ENCODE results near the gene POLDIP2. TPM values are rescaled to one million over a fixed set of nuclear protein-coding genes. Genes with fewer than 3 reads are reported as not detected.

Gene POLDIP2
- total RNA-seq, 4 donors from 2014 or later = 37.7 to 53.0 (median 41.2) TPM

GRCh38 chr17:28333083-28333746 lies 24.1 kb downstream of the POLDIP2 start:
- intact Hi-C loops (cut with DNase I; ENCODE audit: low total_unique reads) = no loop called here
- Histone ChIP-seq H3K27ac (no peak overlapping the region), H3K4me1 (peaks cover 6 to 16% of the 10 kb centered on the region in 2 donors), H3K4me3 (no peak overlapping the region), H3K9me3 (no peaks in the 10 kb centered on the region), H3K36me3 (no peaks in the 10 kb centered on the region), H3K27me3 (no peaks in the 10 kb centered on the region)
- TF ChIP-seq CTCF (IDR thresholded peaks at IDR 0.05) (no peak), POLR2A (IDR thresholded peaks at IDR 0.05) (no peak)
- no peak for DNase-seq

- intact Hi-C loops (cut with DNase I; ENCODE audit: low total_unique reads) = no loop called here
- no peak for DNase-seq
These were observed 25.4 kb downstream of the POLDIP2 start for GRCh38 chr17:28331891-28332420.

GRCh38 chr17:28330671-28331070 lies 26.7 kb downstream of the POLDIP2 start:
- Histone ChIP-seq H3K27me3 (no peaks in the 10 kb centered on the region), H3K4me1 (no peaks in the 10 kb centered on the region), H3K27ac (no peak overlapping the region), H3K9me3 (no peaks in the 10 kb centered on the region), H3K4me3 (no peak overlapping the region), H3K36me3 (no peaks in the 10 kb centered on the region)
- no peak for DNase-seq
- intact Hi-C loops (cut with DNase I; ENCODE audit: low total_unique reads) = no loop called here
- no peak for TF ChIP-seq POLR2A (IDR thresholded peaks at IDR 0.05)
- TF ChIP-seq CTCF (IDR thresholded peaks at IDR 0.05) = no peak

More at GRCh38 chr17:28331891-28332420, 25.4 kb downstream of the POLDIP2 start:
- Histone ChIP-seq H3K4me1 (peaks cover 5 to 6% of the 10 kb centered on the region in 2 donors), H3K27me3 (no peaks in the 10 kb centered on the region), H3K36me3 (no peaks in the 10 kb centered on the region), H3K4me3 (no peak overlapping the region), H3K9me3 (no peaks in the 10 kb centered on the region), H3K27ac (no peak overlapping the region)
- TF ChIP-seq CTCF (IDR thresholded peaks at IDR 0.05) (no peak), POLR2A (IDR thresholded peaks at IDR 0.05) (no peak)

GRCh38 chr17:28328325-28328724 lies 29.0 kb downstream of the POLDIP2 start:
- DNase-seq = no peak
- no peak for TF ChIP-seq POLR2A (IDR thresholded peaks at IDR 0.05)
- TF ChIP-seq CTCF (IDR thresholded peaks at IDR 0.05) = no peak
- H3K27me3 ChIP-seq = no peaks in the 10 kb centered on the region
- no peak overlapping the region for H3K4me3 ChIP-seq
- no peak overlapping the region for H3K27ac ChIP-seq
- intact Hi-C loops (cut with DNase I; ENCODE audit: low total_unique reads) = no loop called here
- H3K9me3 ChIP-seq = no peaks in the 10 kb centered on the region
- no peaks in the 10 kb centered on the region for H3K36me3 ChIP-seq
- no peaks in the 10 kb centered on the region for H3K4me1 ChIP-seq

GRCh38 chr17:28327709-28328108 lies 29.6 kb downstream of the POLDIP2 start:
- no peaks in the 10 kb centered on the region for H3K9me3 ChIP-seq
- H3K36me3 ChIP-seq = no peaks in the 10 kb centered on the region
- TF ChIP-seq POLR2A (IDR thresholded peaks at IDR 0.05) (no peak), CTCF (IDR thresholded peaks at IDR 0.05) (no peak)
- no peak for DNase-seq
- no peak overlapping the region for H3K27ac ChIP-seq
- H3K4me1 ChIP-seq = no peaks in the 10 kb centered on the region
- intact Hi-C loops (cut with DNase I; ENCODE audit: low total_unique reads) = no loop called here
- no peaks in the 10 kb centered on the region for H3K27me3 ChIP-seq
- H3K4me3 ChIP-seq = no peak overlapping the region
